GM18499 (cell line): ENCODE measurements around the gene ANKIB1.
"Not testable (repeated sequence)": the region's sequence is repeated elsewhere in the genome, so short reads cannot be mapped to it uniquely, and the experiment has no call there.

Source experiments
- ATAC-seq: cut with Tn5 transposase; IDR thresholded peaks from one replicate; pipeline ENCODE4 v1.9.1; 2021; ENCODE audit warnings: moderate number of reproducible peaks; ENCODE audit not compliant: insufficient read depth, unreplicated experiment

Gene ANKIB1

DNA sequence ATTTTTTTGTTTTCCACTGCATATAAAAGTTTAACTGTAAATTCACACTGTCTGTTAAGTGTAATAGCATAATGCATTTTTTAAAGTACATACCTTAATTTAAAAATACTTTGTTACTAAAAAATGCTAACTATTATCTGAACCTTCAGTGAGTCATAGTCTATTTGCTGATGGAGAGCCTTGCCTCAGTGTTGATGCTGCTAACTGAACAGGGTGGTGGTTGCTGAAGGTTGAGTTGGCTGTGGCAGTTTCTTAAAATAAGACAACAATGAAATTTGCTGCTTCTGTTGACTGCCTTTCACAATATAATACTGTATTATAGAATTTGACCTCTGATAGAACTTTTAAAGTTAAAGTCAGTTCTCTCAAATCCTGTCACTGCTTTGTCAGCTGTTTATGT is 129.2 kb downstream of the ANKIB1 start:
- ATAC-seq = no peak

- ATAC-seq = no peak
These were observed 145.3 kb downstream of the ANKIB1 start for GRCh38 chr7:92391071-92391470.

DNA sequence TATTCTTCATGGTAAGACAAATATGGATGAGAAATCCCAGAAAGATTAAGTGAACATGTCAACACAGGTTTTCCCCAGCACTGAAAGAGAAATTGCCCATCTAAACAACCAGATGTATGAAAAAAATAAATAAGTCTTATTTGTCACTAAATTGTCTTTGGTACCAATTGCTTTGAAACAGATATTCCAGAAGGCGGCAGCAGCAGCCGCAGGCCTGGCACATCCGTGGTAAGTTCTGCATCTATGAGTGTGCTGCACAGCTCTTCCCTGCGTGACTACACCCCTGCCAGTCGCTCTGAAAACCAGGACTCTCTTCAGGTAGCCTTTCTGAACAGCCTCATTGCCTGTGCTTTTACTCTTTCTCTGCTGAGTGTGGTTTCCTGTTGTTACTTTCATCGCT is 151.8 kb downstream of the ANKIB1 start:
- no peak for ATAC-seq

GRCh38 chr7:92400013-92400412 is 154.2 kb downstream of the ANKIB1 start:
- no peak for ATAC-seq

DNA sequence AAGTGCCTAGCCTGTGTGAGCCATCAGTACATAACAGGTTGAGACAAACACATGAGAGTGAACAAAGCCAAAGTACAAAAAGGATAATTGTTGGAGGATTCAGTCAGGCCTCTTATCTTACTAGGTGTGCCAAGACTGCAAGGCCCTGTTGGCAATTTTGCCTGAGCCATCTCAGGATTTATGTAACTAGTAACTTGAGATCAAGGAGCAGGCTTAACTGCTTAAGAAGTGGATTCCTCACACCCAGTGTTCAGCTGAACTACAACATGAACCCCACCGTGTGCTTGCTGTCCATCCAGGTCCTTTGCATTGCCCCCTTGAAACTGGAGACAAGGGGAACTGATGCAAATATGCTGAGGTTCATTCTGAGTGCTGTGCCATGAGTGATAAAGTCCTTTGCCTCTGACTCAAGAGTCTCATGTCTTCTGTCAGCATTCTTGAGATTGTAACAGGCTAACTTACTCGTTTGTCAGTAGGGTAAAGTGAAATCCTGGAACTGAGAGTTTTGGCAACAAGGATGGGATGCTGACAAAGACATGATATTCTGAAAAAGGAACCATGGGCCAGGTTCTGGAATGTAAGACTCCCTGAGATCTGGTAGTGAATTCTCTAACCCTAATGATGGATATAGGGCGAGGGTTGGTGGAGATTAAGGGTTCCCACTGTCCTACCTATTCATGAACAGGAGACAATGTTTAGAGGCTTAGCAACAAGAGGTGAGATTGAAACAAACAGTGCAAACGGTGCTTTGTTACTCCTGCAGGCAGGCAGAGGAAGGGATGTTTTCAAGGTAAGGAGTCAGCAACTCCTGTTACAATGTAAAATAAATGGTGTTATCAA is 157.4 kb downstream of the ANKIB1 start:
- no peak for ATAC-seq

DNA sequence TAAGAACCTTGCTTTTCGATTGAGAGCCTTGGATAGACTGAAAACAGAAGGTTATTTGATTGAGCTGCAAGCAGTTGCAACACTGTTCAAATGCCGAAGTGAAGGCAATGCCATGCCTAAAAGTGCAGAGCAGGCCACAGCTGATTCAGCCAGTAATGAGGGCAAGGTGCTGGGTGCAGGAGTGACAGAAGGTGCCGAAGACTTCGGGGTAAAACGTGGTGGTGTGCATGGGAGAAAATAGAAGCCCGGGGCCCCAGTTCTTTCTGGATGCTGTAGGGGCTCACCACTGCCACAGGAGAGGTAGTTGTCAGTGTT is 157.9 kb downstream of the ANKIB1 start:
- ATAC-seq = no peak

DNA sequence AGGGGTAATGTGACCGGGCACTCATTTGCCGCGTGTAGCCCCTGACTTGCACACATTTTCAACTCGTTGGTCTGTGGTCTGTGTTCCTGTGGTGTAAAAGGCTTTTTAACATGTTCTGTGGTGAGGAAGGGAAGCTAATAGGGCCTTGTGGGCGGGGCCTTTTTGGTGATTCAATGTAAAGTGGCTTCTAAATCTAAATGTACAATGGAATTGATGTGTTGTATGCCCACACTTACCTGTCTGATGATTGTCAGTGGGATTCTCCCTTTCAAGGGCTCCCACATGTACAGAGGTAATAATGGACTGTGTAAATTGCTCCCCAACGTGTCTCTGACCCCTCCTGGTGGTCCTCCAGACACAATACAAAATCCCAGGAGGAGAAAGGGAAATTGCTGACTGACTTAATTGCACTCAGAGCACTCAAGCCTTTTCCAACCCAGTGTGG is 158.4 kb downstream of the ANKIB1 start:
- no peak for ATAC-seq

DNA sequence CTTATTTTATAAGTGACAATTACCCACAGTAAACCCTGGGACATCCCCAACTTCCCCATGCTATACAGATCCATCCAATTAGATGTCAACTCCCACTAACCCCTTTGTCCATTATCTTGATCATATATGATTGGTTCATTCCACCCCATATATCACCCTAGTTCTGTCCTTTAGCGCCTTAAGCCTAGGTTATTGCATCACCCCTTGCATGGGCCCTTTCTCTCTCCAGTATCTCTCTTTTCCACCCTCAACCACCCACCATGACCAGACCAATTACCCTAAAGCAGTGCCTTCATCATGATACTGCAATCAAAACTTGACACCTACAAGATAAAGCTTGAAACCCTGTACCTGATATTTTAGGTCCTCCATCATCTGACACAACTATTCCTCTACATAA is 163.6 kb downstream of the ANKIB1 start:
- no peak for ATAC-seq

GRCh38 chr7:92410162-92410561 is 164.4 kb downstream of the ANKIB1 start:
- ATAC-seq = not testable (repeated sequence)

- ATAC-seq = no peak
These were observed 167.0 kb downstream of the ANKIB1 start for GRCh38 chr7:92412745-92413144.

DNA sequence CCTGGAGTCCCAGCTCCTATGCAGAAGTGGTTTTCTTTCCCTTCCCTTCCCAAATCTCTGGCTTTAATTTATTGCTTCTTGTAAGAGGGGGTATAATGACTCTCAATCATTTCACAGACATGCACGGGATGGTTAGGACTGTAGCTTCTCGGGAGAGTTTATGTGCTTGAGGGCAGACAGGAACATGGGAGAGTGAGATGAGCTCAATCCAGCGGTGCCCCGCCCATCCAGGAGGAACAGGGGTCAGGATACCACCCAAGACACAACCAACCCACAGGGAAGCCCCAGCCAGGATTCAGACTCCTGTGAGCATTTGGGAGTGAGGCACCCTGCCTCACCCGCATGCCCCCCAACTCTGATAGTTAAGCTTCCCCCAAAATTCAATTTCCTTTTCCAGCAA is 167.8 kb downstream of the ANKIB1 start:
- no peak for ATAC-seq

GRCh38 chr7:92415225-92415624 is 169.5 kb downstream of the ANKIB1 start:
- ATAC-seq = no peak

- no peak for ATAC-seq
These were observed 172.1 kb downstream of the ANKIB1 start for GRCh38 chr7:92417913-92418312.

DNA sequence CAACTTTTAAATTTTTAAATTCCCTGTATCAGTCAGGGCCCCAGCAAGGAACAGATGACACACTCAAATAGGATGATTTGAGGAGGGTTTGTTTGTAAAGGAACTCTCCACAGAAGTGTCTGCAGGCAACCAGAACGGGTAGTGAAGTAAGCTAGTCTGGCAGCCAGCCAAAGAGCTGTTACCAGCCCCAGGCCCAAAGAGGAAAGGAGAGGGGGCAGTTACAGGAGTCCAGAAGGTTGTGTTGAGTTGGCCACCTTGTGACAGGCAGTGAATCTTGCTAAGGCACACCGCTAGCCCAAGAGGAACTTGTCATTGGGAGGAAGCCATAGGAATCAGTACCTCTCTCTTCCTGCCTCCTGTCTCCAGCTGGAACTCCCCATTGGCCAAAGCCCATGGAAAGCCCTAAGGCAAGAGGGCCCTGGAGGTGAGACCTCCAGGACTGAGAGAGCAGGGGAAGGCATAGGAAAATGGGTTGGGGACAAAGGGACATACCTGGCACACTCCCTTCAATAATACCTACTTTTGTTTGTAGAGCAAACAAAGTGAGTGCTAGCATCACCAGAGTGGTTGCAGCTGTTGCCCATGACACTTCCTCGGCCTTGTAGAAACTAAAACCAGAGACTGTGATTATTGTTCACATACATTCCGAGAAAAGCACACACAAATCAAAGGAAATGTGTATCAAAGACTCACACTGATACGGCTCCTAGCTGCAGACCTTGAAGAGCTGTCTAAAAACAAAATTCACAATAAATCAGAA is 176.1 kb downstream of the ANKIB1 start:
- ATAC-seq = no peak

GRCh38 chr7:92422926-92423325 is 177.2 kb downstream of the ANKIB1 start:
- ATAC-seq = no peak

DNA sequence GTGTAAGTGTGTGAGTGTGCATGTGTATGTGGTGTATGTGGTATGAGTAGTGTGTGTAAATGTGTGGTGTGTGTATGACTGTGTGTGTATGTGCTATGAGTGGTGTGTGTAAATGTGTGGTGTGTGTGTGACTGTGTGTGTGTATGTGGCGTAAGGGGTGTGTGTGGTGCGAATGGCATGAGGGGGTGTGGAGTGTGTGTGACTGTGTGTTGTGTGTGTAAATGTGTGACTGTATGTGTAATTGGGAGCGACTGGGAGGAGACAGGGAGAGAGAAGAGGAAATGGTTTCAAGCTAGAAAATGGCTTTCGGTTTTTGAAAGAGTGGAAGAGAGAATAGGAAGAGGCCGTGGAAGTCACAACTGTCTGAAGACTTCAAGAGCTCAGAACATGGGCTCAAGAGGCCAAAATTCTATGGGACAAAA is 177.9 kb downstream of the ANKIB1 start:
- ATAC-seq = no peak

DNA sequence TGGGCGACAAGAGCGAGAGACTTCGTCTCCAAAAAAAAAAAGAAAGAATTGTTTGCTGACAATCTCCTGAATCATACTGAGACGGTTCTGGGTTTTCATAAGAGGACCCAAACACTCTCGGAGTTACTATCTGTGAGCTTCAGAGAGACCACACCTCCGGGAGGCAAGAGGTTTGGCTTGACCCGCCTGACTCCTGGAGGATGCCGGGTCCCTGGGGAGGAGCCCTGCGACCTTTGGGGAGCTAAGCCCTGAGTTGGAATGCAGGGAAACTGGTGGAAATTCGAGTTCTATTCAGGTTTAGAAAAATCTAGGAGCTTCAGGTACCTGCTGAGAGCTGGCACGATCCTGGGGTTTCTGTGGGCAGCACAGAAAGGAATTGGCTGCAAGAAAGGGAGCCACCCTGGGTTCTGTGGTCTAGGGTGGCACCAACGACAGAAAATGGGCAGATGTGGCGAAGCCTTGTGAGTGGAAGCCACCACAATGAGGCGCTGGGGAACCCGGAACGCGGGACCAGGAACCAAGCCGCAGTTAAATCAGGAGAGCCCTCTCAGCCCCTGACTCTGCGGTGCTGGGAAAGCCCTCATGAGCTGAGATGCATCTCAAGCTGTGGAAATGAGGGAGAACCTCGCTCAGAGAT is 179.7 kb downstream of the ANKIB1 start:
- no peak for ATAC-seq

DNA sequence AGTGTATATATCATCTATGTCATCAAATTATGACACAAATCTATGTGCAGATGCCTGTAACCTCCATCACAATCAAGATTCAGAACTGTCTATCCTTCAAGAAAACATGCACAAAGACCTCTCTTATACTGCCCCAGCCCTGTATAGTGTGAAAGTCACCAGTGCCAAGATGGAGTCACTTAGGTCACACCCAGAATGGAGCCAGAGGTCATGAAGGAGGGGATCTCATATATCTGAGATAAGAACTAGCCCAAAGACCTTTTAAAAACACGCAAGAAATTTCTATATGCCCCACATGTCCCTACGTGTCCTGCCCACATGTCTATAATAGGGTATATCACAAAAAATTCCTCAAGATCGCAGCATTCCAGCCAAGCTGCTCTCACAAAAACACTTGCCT is 181.4 kb downstream of the ANKIB1 start:
- ATAC-seq = no peak

GRCh38 chr7:92432299-92432946 is 186.6 kb downstream of the ANKIB1 start:
- ATAC-seq = no peak

DNA sequence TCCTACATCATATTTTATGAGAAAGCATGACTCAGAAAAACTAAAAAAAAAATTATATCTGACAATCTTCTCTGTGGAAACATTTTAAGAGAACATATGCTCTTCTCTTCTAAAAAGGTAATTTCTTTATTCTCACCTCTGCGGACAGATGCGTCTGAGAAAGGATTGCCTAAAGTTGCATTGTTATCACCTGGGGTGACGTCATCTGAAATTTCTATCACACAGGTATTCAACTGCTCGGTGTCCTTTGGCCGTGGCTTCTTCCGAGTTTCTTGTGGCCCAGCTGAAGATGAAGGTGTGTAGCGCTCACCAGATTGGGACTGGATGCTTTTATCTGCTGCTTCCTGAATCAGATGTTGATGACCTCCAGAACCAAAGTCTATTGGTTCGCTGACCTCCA is 187.2 kb downstream of the ANKIB1 start:
- ATAC-seq = no peak

- no peak for ATAC-seq
These were observed 189.8 kb downstream of the ANKIB1 start for GRCh38 chr7:92435542-92435941.
